Measurements from ENCODE around the gene LNPEP. TPM values are rescaled to one million over a fixed set of nuclear protein-coding genes. Genes with fewer than 3 reads are reported as not detected.

LNPEP gene
- total RNA-seq, 1 experiment from 2014 or later: 6.4 TPM

GRCh38 chr5:97009921-97010320 is 74.0 kb downstream of the LNPEP start:
- DNase-seq (ENCODE audit: low spot score): no peak
- Mint-ChIP-seq H3K36me3 (no peaks in the 10 kb centered on the region), H3K27me3 (ENCODE audit: low read depth) (no peaks in the 10 kb centered on the region), H3K4me3 (no peak overlapping the region), H3K9me3 (no peaks in the 10 kb centered on the region), H3K27ac (no peak overlapping the region), H3K4me1 (peaks cover 12% of the 10 kb centered on the region)
- POLR2A ChIA-PET: no interaction called here
- CTCF ChIA-PET: interaction anchor here (1.7 kb wide), 1 partner anchor 13 kb away, joined by 7 read pairs; no protein-coding TSS in a partner anchor
- ATAC-seq: no peak
- TF ChIP-seq TP53 (CRISPR knock-in tag; IDR thresholded peaks at IDR 0.05): no peak
- TF ChIP-seq SP1 (CRISPR knock-in tag; conservative IDR thresholded peaks at IDR 0.05): no peak
- TF ChIP-seq GTF2I (CRISPR knock-in tag; conservative IDR thresholded peaks at IDR 0.05): no peak
- TF ChIP-seq ELF4 (CRISPR knock-in tag; IDR thresholded peaks at IDR 0.05; ENCODE audit: low read depth): no peak
- no peak for TF ChIP-seq JUN (CRISPR knock-in tag; IDR thresholded peaks at IDR 0.05)
- no peak for TF ChIP-seq SOX15 (CRISPR knock-in tag; IDR thresholded peaks at IDR 0.05)
- TF ChIP-seq PREB (CRISPR knock-in tag; IDR thresholded peaks at IDR 0.05; ENCODE audit: borderline replicate concordance): no peak
- TF ChIP-seq ZBTB21 (CRISPR knock-in tag; IDR thresholded peaks at IDR 0.05; ENCODE audit: borderline replicate concordance): no peak

- CTCF ChIA-PET: interaction anchor here (0.8 to 1.7 kb wide), 2 partner anchors 13 to 142 kb away, joined by 3 to 7 read pairs; no protein-coding TSS in a partner anchor
- ATAC-seq: no peak
Observed at GRCh38 chr5:97010606-97011005, 74.7 kb downstream of the LNPEP start.

GRCh38 chr5:97011567-97011966 is 75.7 kb downstream of the LNPEP start:
- ATAC-seq (no peak), DNase-seq (ENCODE audit: low spot score) (no peak)
- TF ChIP-seq NFATC4 (CRISPR knock-in tag; IDR thresholded peaks at IDR 0.05): no peak
- TF ChIP-seq ZNF138 (CRISPR knock-in tag; conservative IDR thresholded peaks at IDR 0.05): no peak
- no peak for TF ChIP-seq JUN (CRISPR knock-in tag; IDR thresholded peaks at IDR 0.05)
- no peak for TF ChIP-seq ATF2 (CRISPR knock-in tag; IDR thresholded peaks at IDR 0.05; ENCODE audit: borderline replicate concordance, low read depth)
- no peak for TF ChIP-seq PRDM15 (CRISPR knock-in tag; IDR thresholded peaks at IDR 0.05)
- no peak for TF ChIP-seq EMX1 (CRISPR knock-in tag; IDR thresholded peaks at IDR 0.05)
- TF ChIP-seq NR3C1 (CRISPR knock-in tag; conservative IDR thresholded peaks at IDR 0.05; ENCODE audit: low read depth): no peak
- TF ChIP-seq STAT6 (CRISPR knock-in tag; conservative IDR thresholded peaks at IDR 0.05; ENCODE audit: low read depth): no peak
- no peak for TF ChIP-seq NFE2L1 (CRISPR knock-in tag; IDR thresholded peaks at IDR 0.05)
- Mint-ChIP-seq H3K27me3 (ENCODE audit: low read depth) (no peaks in the 10 kb centered on the region), H3K9me3 (no peaks in the 10 kb centered on the region), H3K36me3 (no peaks in the 10 kb centered on the region), H3K27ac (no peak overlapping the region), H3K4me1 (peaks cover 16% of the 10 kb centered on the region), H3K4me3 (no peak overlapping the region)
- CTCF ChIA-PET: interaction anchor here (1.7 kb wide), 1 partner anchor 14 kb away, joined by 7 read pairs; no protein-coding TSS in a partner anchor
- POLR2A ChIA-PET: no interaction called here

More at GRCh38 chr5:97010606-97011005, 74.7 kb downstream of the LNPEP start:
- Mint-ChIP-seq H3K27ac (no peak overlapping the region), H3K9me3 (no peaks in the 10 kb centered on the region), H3K36me3 (no peaks in the 10 kb centered on the region), H3K4me1 (peaks cover 16% of the 10 kb centered on the region), H3K4me3 (no peak overlapping the region), H3K27me3 (ENCODE audit: low read depth) (no peaks in the 10 kb centered on the region)
- DNase-seq (ENCODE audit: low spot score): no peak
- TF ChIP-seq JUN (CRISPR knock-in tag; IDR thresholded peaks at IDR 0.05): no peak
- no peak for TF ChIP-seq SMAD4 (CRISPR knock-in tag; IDR thresholded peaks at IDR 0.05)
- no peak for TF ChIP-seq ETV6 (CRISPR knock-in tag; IDR thresholded peaks at IDR 0.05)
- TF ChIP-seq EMX1 (CRISPR knock-in tag; IDR thresholded peaks at IDR 0.05): no peak
- no peak for TF ChIP-seq NR1H2 (CRISPR knock-in tag; IDR thresholded peaks at IDR 0.05)
- no peak for TF ChIP-seq JAZF1 (CRISPR knock-in tag; IDR thresholded peaks at IDR 0.05)
- POLR2A ChIA-PET: no interaction called here

Measured in WTC11 (cell line).